SK-N-SH treated with all-trans-retinoic acid at 6 μM for 48 hours (cell line): Measurements from ENCODE around the gene BMP4.

Source experiments
- ATAC-seq: fragments of 200-7000 bp; cut with Tn5 transposase; 3 replicates; pipeline ENCODE4 v1.9.1; 2020; ENCODE audit warnings: mild to moderate bottlenecking, moderate library complexity
- ARNTL ChIP-seq: fragments of 450-650 bp; formaldehyde crosslinking; IDR thresholded peaks from 2 replicates; pipeline ENCODE4 v1.5.0; 2020; ENCODE audit warnings: low read depth, mild to moderate bottlenecking, moderate library complexity, borderline replicate concordance
- BACH2 ChIP-seq: fragments of 250-450 bp; sonication (Bioruptor Pico); IDR thresholded peaks from 2 replicates; pipeline ENCODE4 v1.9.0; 2021; ENCODE audit warnings: mild to moderate bottlenecking, borderline replicate concordance
- CSDC2 ChIP-seq: fragments of 250-450 bp; sonication (Bioruptor Pico); IDR thresholded peaks from 2 replicates; pipeline ENCODE4 v1.5.0; 2020; ENCODE audit warnings: mild to moderate bottlenecking, moderate library complexity
- ESRRG ChIP-seq: fragments of 250-450 bp; sonication (Bioruptor Pico); IDR thresholded peaks from 2 replicates; pipeline ENCODE4 v1.6.1; 2021; ENCODE audit warnings: mild to moderate bottlenecking
- ISL1 ChIP-seq: fragments of 250-450 bp; sonication (Bioruptor Pico); IDR thresholded peaks from 2 replicates; pipeline ENCODE4 v2.1.2; 2022; ENCODE audit warnings: mild to moderate bottlenecking, moderate library complexity
- OSR1 ChIP-seq: fragments of 250-450 bp; sonication (Bioruptor Pico); IDR thresholded peaks from 2 replicates; pipeline ENCODE4 v1.8.0; 2022; ENCODE audit warnings: moderate library complexity, mild to moderate bottlenecking, inconsistent platforms
- PATZ1 ChIP-seq: fragments of 250-450 bp; sonication (Bioruptor Pico); IDR thresholded peaks from 2 replicates; pipeline ENCODE4 v1.8.0; 2020; ENCODE audit warnings: mild to moderate bottlenecking, moderate library complexity, borderline replicate concordance
- RARB ChIP-seq: fragments of 250-450 bp; sonication (Bioruptor Pico); IDR thresholded peaks from 2 replicates; pipeline ENCODE4 v1.8.0; 2021; ENCODE audit warnings: mild to moderate bottlenecking, moderate library complexity
- SNAI2 ChIP-seq: fragments of 250-450 bp; sonication (Bioruptor Pico); IDR thresholded peaks from 2 replicates; pipeline ENCODE4 v1.5.0; 2020; ENCODE audit warnings: mild to moderate bottlenecking, moderate library complexity
- TCF4 ChIP-seq: fragments of 250-450 bp; sonication (Bioruptor Pico); IDR thresholded peaks from 2 replicates; pipeline ENCODE4 v1.8.0; 2021; ENCODE audit warnings: mild to moderate bottlenecking, moderate library complexity, borderline replicate concordance
- TOX ChIP-seq: fragments of 250-450 bp; sonication (Bioruptor Pico); IDR thresholded peaks from 2 replicates; pipeline ENCODE4 v1.8.0; 2021; ENCODE audit warnings: mild to moderate bottlenecking, moderate library complexity, borderline replicate concordance
- TSHZ2 ChIP-seq: fragments of 250-450 bp; sonication (Bioruptor Pico); IDR thresholded peaks from 2 replicates; pipeline ENCODE4 v1.5.0; 2020; ENCODE audit warnings: mild to moderate bottlenecking, moderate library complexity
- ZC3H10 ChIP-seq: fragments of 250-450 bp; sonication (Bioruptor Pico); IDR thresholded peaks from 2 replicates; pipeline ENCODE4 v1.5.1; 2021; ENCODE audit warnings: mild to moderate bottlenecking, moderate library complexity
- ZFP3 ChIP-seq: fragments of 250-450 bp; sonication (Bioruptor Pico); IDR thresholded peaks from 2 replicates; pipeline ENCODE4 v1.5.0; 2020; ENCODE audit warnings: mild to moderate bottlenecking, moderate library complexity
- ZFP30 ChIP-seq: fragments of 450-650 bp; formaldehyde crosslinking; IDR thresholded peaks from 2 replicates; pipeline ENCODE4 v1.5.0; 2022; ENCODE audit warnings: mild to moderate bottlenecking, moderate library complexity
- ZNF565 ChIP-seq: fragments of 450-650 bp; formaldehyde crosslinking; conservative IDR thresholded peaks from 2 replicates; pipeline ENCODE4 v1.5.0; 2020; ENCODE audit warnings: low read depth, mild to moderate bottlenecking, moderate library complexity
- ZNF70 ChIP-seq: fragments of 450-650 bp; formaldehyde crosslinking; IDR thresholded peaks from 2 replicates; pipeline ENCODE4 v1.5.0; 2020; ENCODE audit warnings: mild to moderate bottlenecking, moderate library complexity
- ZNF8 ChIP-seq: fragments of 450-650 bp; formaldehyde crosslinking; IDR thresholded peaks from 2 replicates; pipeline ENCODE4 v1.5.0; 2020; ENCODE audit warnings: mild to moderate bottlenecking, moderate library complexity
- TF ChIP-seq, protein P1 (sequence below): fragments of 250-450 bp; sonication (Bioruptor Pico); IDR thresholded peaks from 2 replicates; pipeline ENCODE4 v1.5.1; 2020; ENCODE audit warnings: low read depth, mild to moderate bottlenecking, moderate library complexity
- TF ChIP-seq, protein P2 (sequence below): fragments of 250-450 bp; sonication (Bioruptor Pico); IDR thresholded peaks from 2 replicates; pipeline ENCODE4 v1.5.1; 2021; ENCODE audit warnings: mild to moderate bottlenecking, moderate library complexity

BMP4 gene

GRCh38 chr14:53978194-53978593 lies 21.6 kb upstream of the BMP4 start:
- TF ChIP-seq TOX (CRISPR knock-in tag) (no peak), ZNF8 (CRISPR knock-in tag) (no peak), ISL1 (CRISPR knock-in tag) (no peak), TSHZ2 (no peak), RARB (no peak), ZNF70 (CRISPR knock-in tag) (no peak), CSDC2 (CRISPR knock-in tag) (no peak), ZNF565 (CRISPR knock-in tag) (no peak), ZFP30 (no peak), ESRRG (CRISPR knock-in tag) (no peak), BACH2 (CRISPR knock-in tag) (no peak)
- TF ChIP-seq, protein P1, sequence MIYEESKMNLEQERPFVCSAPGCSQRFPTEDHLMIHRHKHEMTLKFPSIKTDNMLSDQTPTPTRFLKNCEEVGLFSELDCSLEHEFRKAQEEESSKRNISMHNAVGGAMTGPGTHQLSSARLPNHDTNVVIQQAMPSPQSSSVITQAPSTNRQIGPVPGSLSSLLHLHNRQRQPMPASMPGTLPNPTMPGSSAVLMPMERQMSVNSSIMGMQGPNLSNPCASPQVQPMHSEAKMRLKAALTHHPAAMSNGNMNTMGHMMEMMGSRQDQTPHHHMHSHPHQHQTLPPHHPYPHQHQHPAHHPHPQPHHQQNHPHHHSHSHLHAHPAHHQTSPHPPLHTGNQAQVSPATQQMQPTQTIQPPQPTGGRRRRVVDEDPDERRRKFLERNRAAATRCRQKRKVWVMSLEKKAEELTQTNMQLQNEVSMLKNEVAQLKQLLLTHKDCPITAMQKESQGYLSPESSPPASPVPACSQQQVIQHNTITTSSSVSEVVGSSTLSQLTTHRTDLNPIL (CRISPR knock-in tag): no peak
- TF ChIP-seq, all 23 proteins: peak for 0
- no peak for ATAC-seq

DNA sequence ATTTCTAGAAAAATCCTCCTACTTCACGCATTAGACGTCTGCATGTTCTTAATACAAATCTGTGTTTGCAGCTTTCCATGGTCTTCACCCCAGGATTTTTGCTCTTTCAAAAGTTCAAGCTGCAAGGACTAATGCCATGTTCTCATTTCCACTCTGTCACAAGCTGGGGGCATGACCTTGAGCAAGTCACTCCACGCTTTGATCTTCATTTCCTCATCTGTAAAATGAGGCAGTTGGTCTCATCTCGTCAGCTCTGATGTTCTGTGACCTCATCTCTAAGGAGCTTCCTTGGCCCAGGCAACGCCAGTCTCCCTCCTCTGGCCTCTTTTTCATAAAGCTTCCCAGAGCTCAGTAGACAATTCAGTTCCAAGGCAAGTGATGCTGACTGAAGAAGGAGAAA lies 18.8 kb upstream of the BMP4 start:
- TF ChIP-seq, protein P2, sequence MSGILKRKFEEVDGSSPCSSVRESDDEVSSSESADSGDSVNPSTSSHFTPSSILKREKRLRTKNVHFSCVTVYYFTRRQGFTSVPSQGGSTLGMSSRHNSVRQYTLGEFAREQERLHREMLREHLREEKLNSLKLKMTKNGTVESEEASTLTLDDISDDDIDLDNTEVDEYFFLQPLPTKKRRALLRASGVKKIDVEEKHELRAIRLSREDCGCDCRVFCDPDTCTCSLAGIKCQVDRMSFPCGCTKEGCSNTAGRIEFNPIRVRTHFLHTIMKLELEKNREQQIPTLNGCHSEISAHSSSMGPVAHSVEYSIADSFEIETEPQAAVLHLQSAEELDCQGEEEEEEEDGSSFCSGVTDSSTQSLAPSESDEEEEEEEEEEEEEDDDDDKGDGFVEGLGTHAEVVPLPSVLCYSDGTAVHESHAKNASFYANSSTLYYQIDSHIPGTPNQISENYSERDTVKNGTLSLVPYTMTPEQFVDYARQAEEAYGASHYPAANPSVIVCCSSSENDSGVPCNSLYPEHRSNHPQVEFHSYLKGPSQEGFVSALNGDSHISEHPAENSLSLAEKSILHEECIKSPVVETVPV: no peak
- TF ChIP-seq ARNTL (CRISPR knock-in tag) (no peak), ZFP3 (CRISPR knock-in tag) (no peak), ESRRG (CRISPR knock-in tag) (no peak), PATZ1 (CRISPR knock-in tag) (no peak)
- no peak for ATAC-seq

DNA sequence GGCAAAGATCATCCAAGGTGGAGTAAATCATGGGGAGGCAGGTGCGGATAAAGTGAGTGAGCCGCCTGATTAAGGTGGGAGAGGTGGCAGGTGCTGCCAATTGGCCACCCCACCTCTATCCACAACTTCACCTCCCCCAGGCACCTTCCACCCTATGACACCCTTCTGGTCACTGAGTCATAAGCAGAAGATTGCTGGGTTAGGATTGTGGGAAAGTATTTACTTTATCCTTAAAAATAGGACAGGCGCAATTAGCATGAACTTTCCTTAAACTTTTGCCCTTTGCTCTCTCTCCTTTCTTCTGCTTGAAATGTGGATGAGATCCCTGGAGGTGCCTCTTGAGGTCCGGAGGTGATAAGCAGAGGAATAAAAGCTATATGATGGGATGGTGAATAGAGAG lies 14.9 kb upstream of the BMP4 start:
- ATAC-seq: no peak
- TF ChIP-seq ZC3H10 (CRISPR knock-in tag): no peak
- TF ChIP-seq OSR1: no peak
- no peak for TF ChIP-seq SNAI2 (CRISPR knock-in tag)
- TF ChIP-seq, protein P1 (CRISPR knock-in tag): no peak

DNA sequence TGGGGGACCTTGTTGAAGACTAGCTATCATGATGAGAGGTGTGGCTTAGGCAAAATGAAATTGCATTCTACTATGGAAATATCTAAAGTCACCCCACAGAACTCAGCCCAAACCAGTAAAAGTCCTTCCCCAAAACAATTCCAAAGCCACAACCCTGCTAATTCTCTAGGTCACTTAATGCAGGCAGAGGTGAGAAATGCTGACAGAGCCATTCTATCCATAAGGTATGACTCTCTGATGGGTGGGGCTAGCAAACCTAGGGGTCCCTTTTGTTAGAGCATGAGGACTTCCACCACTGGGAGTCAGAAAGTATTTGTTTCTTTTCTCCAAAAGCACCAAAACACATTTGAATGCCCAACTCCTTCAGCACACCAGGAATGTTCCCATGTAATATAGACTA lies 12.7 kb upstream of the BMP4 start:
- no peak for TF ChIP-seq ZFP3 (CRISPR knock-in tag)
- TF ChIP-seq CSDC2 (CRISPR knock-in tag): no peak
- TF ChIP-seq ZNF565 (CRISPR knock-in tag): no peak
- no peak for TF ChIP-seq ZFP30
- no peak for TF ChIP-seq BACH2 (CRISPR knock-in tag)
- TF ChIP-seq TCF4 (CRISPR knock-in tag): no peak
- ATAC-seq: no peak
